ENCODE data around the gene CHCHD3. TPM values are rescaled to one million over a fixed set of nuclear protein-coding genes. Genes with fewer than 3 reads are reported as not detected.

CHCHD3 gene
- total and polyA plus RNA-seq, 2 of the 4 experiments (the other 2 are of a cell fraction) = 56.9 to 141 TPM

GRCh38 chr7:133109816-133110215, 27.9 kb upstream of the CHCHD3 start:
- no peak overlapping the region for H3K27ac ChIP-seq (ENCODE audit: insufficient read depth, low read length)
- H3K4ac ChIP-seq (ENCODE audit: low read depth, low read length) = no peak overlapping the region
- no peak overlapping the region for H4K5ac ChIP-seq (ENCODE audit: low read depth, low read length)
- DNase-seq (no peak), ATAC-seq (ENCODE audit: low read depth) (no peak)
- TF ChIP-seq CTCF (conservative IDR thresholded peaks at IDR 0.05; ENCODE audit: low read depth, low read length) = no peak
- H3K23ac ChIP-seq (ENCODE audit: low read depth, low read length) = no peak overlapping the region
- peaks cover 4% of the 10 kb centered on the region for H3K27me3 ChIP-seq (ENCODE audit: control insufficient read depth, insufficient read depth, low read length)
- H3K4me3 ChIP-seq (ENCODE audit: insufficient read depth, low read depth, low read length) = no peak overlapping the region
- intact Hi-C loops (cut with micrococcal nuclease) (no loop called here), dilution Hi-C loops (cut with HindIII; ENCODE audit: low sequenced_read_pairs, unreplicated experiment) (no loop called here), in situ Hi-C loops (cut with MboI; ENCODE audit: low sequenced_read_pairs) (no loop called here)
- H4K20me1 ChIP-seq (ENCODE audit: insufficient read depth, low read length) = no peaks in the 10 kb centered on the region
- no peaks in the 10 kb centered on the region for H3K36me3 ChIP-seq (ENCODE audit: control insufficient read depth, insufficient read depth, low read length)
- H3K4me1 ChIP-seq (ENCODE audit: control insufficient read depth, insufficient read depth, low read length) = no peaks in the 10 kb centered on the region
- no peak overlapping the region for H3K9ac ChIP-seq (ENCODE audit: low read depth, low read length)
- no peaks in the 10 kb centered on the region for H3K9me1 ChIP-seq (ENCODE audit: insufficient read depth, low read length)
- H3K4me2 ChIP-seq (ENCODE audit: low read depth, low read length) = no peak overlapping the region
- no peak overlapping the region for H2BK120ac ChIP-seq (ENCODE audit: low read depth, low read length)
- POLR2A ChIA-PET (ENCODE audit: unreplicated experiment) = no interaction called here
- H2AK9ac ChIP-seq (replicated peaks; ENCODE audit: low read depth, low read length, poor library complexity) = no peak overlapping the region
- CTCF ChIA-PET = no interaction called here
- no TSS peak for BruUV-seq (replicated peaks)
- no peak overlapping the region for H2BK15ac ChIP-seq (ENCODE audit: low read depth, low read length)
- no peaks in the 10 kb centered on the region for H3K9me3 ChIP-seq (ENCODE audit: control insufficient read depth, insufficient read depth, low read length)
- no peak overlapping the region for H2AFZ ChIP-seq (replicated peaks; ENCODE audit: low read length, poor library complexity)
- H2BK5ac ChIP-seq (ENCODE audit: low read depth, low read length, poor library complexity, severe bottlenecking) = no peak overlapping the region
- H3K18ac ChIP-seq (ENCODE audit: low read depth, low read length) = no peak overlapping the region
- no peak overlapping the region for H4K91ac ChIP-seq (ENCODE audit: insufficient read depth, low read depth, low read length)
- no peaks in the 10 kb centered on the region for H3K79me1 ChIP-seq (ENCODE audit: low read depth in 1 of 2, low read length in 2 of 2)
- no peak overlapping the region for H3K56ac ChIP-seq (ENCODE audit: extremely low read depth, insufficient read depth, low read length)
- no peak overlapping the region for H3K14ac ChIP-seq (replicated peaks; ENCODE audit: low read depth, low read length)
- H2BK20ac ChIP-seq (ENCODE audit: low read depth, low read length) = no peak overlapping the region
- H2AK5ac ChIP-seq (ENCODE audit: low read depth, low read length) = no peak overlapping the region
- H4K8ac ChIP-seq (ENCODE audit: low read depth in 2 of 2, low read length in 2 of 2) = no peak overlapping the region
